Stimulated activated CD4-positive, alpha-beta T cell treated with anti-CD3 and anti-CD28 coated beads, Interleukin-12 subunit alpha, Interleukin-12 subunit beta, amount 100 ng/mL, for 4 hours (primary cell): ENCODE results near the gene PEX14.

Source experiments
- DNase-seq: peaks from one replicate; pipeline ENCODE4 v3.0.0-alpha.2; 2020

The PEX14 gene

GRCh38 chr1:10599194-10599861 is 124.6 kb downstream of the PEX14 start:
- DNase-seq: no peak

- no peak for DNase-seq
These were observed 126.8 kb downstream of the PEX14 start for GRCh38 chr1:10601342-10602070.

- no peak for DNase-seq
These were observed 128.2 kb downstream of the PEX14 start for GRCh38 chr1:10602936-10603335.

GRCh38 chr1:10604966-10605365 is 130.2 kb downstream of the PEX14 start:
- DNase-seq: no peak

- DNase-seq: no peak
These were observed 131.3 kb downstream of the PEX14 start for GRCh38 chr1:10606064-10606463.

GRCh38 chr1:10607228-10607627 is 132.5 kb downstream of the PEX14 start:
- no peak for DNase-seq

GRCh38 chr1:10608690-10609089 is 133.9 kb downstream of the PEX14 start:
- no peak for DNase-seq

- DNase-seq: no peak
These were observed 136.3 kb downstream of the PEX14 start for GRCh38 chr1:10610901-10611600.

GRCh38 chr1:10612436-10613160 is 137.8 kb downstream of the PEX14 start:
- no peak for DNase-seq

- no peak for DNase-seq
These were observed 138.6 kb downstream of the PEX14 start for GRCh38 chr1:10613340-10613739.

GRCh38 chr1:10613861-10614260 is 139.1 kb downstream of the PEX14 start:
- DNase-seq: no peak

GRCh38 chr1:10614377-10615225 is 139.9 kb downstream of the PEX14 start:
- DNase-seq: no peak

GRCh38 chr1:10615332-10615731 is 140.6 kb downstream of the PEX14 start:
- no peak for DNase-seq

- DNase-seq: no peak
These were observed 141.4 kb downstream of the PEX14 start for GRCh38 chr1:10615932-10616671.

GRCh38 chr1:10616696-10617095 is 141.9 kb downstream of the PEX14 start:
- DNase-seq: no peak

- no peak for DNase-seq
These were observed 142.6 kb downstream of the PEX14 start for GRCh38 chr1:10617318-10617717.

- no peak for DNase-seq
These were observed 143.5 kb downstream of the PEX14 start for GRCh38 chr1:10617931-10618885.

GRCh38 chr1:10620776-10621175 is 146.0 kb downstream of the PEX14 start:
- no peak for DNase-seq

GRCh38 chr1:10621906-10622305 is 147.2 kb downstream of the PEX14 start:
- no peak for DNase-seq

GRCh38 chr1:10622910-10623685 is 148.3 kb downstream of the PEX14 start:
- no peak for DNase-seq
